Measurements from ENCODE around the gene KCNK6.
"Not testable (repeated sequence)": the region's sequence is repeated elsewhere in the genome, so short reads cannot be mapped to it uniquely, and the experiment has no call there.

KCNK6 gene

DNA sequence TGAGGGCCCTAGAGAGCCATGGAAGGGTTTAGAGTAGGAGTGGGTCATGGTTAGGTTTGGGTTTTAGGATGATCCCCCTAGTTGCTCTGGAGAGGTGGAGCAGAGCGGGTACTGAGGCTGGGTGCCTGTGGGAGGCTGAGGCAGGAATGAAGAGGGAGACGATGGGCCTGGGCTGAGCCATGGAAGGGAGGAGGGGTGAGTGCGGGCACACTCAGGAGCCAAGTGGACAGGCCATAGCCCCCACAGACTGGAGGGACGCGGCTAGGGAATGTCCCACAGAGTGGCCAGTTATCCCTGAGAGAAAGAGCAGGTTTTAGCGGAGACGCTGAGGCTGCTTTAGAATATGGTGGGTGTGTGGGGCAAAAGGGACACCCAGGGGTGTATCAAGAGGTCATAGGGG is 10.0 kb downstream of the KCNK6 start:
- ChIA-PET CTCF (no interaction called here), POLR2A (no interaction called here)
- TF ChIP-seq, protein P1, sequence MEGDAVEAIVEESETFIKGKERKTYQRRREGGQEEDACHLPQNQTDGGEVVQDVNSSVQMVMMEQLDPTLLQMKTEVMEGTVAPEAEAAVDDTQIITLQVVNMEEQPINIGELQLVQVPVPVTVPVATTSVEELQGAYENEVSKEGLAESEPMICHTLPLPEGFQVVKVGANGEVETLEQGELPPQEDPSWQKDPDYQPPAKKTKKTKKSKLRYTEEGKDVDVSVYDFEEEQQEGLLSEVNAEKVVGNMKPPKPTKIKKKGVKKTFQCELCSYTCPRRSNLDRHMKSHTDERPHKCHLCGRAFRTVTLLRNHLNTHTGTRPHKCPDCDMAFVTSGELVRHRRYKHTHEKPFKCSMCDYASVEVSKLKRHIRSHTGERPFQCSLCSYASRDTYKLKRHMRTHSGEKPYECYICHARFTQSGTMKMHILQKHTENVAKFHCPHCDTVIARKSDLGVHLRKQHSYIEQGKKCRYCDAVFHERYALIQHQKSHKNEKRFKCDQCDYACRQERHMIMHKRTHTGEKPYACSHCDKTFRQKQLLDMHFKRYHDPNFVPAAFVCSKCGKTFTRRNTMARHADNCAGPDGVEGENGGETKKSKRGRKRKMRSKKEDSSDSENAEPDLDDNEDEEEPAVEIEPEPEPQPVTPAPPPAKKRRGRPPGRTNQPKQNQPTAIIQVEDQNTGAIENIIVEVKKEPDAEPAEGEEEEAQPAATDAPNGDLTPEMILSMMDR (IDR thresholded peaks at IDR 0.05; ENCODE audit: control extremely low read depth, extremely low read depth, low read depth, missing control alignments) = no peak
- DNase-seq (ENCODE audit: extremely low spot score) = no peak

DNA sequence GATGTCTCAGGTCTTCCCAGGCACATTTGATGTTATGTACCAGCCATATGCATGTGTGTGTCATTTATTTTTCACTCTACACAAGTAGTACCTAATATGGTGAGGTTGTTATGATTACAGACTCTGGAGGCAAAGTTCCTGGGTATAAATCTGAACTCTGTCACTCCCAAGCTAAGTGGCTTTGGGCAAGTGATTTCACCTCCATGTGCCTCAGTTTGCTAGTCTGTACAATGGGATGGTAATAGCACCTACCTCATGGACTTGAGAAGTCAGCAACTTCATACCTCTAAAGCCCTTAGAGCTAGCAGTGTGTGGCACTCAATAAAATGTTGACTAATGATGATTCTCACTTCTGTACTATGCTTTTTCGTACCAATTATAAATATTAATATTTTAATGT is 12.1 kb downstream of the KCNK6 start:
- POLR2A ChIA-PET = interaction anchor here (0.7 kb wide), 1 partner anchor 87 kb away, joined by 3 read pairs; no protein-coding TSS in a partner anchor
- TF ChIP-seq, protein P1 (IDR thresholded peaks at IDR 0.05; ENCODE audit: control extremely low read depth, extremely low read depth, low read depth, missing control alignments) = no peak
- no peak for DNase-seq (ENCODE audit: extremely low spot score)
- CTCF ChIA-PET = interaction anchor here (0.9 to 1.9 kb wide), 5 partner anchors 12 to 434 kb away, joined by 3 to 8 read pairs (median 6); partner anchors contain the start of gene KCNK6

GRCh38 chr19:38333245-38333644 is 13.6 kb downstream of the KCNK6 start:
- CTCF ChIA-PET = interaction anchor here (1.0 to 1.9 kb wide), 7 partner anchors 41 to 435 kb away, joined by 3 to 9 read pairs (median 6); partner anchors contain the start of gene PSMD8
- TF ChIP-seq, protein P1 (IDR thresholded peaks at IDR 0.05; ENCODE audit: control extremely low read depth, extremely low read depth, low read depth, missing control alignments) = no peak
- no peak for DNase-seq (ENCODE audit: extremely low spot score)
- POLR2A ChIA-PET = no interaction called here

GRCh38 chr19:38335949-38336637 is 16.4 kb downstream of the KCNK6 start:
- ChIA-PET POLR2A (interaction anchor here (0.5 to 0.9 kb wide), 5 partner anchors 38 to 501 kb away, joined by 3 to 7 read pairs (median 5); partner anchors contain the start of gene PSMD8), CTCF (interaction anchor here (0.5 to 2.8 kb wide), 23 partner anchors 9 to 434 kb away, joined by 3 to 28 read pairs (median 4); partner anchors contain the start of genes GGN and PSMD8)
- peak; percentile 94 for DNase-seq (ENCODE audit: extremely low spot score)
- TF ChIP-seq, protein P1 (IDR thresholded peaks at IDR 0.05; ENCODE audit: control extremely low read depth, extremely low read depth, low read depth, missing control alignments) = no peak

DNA sequence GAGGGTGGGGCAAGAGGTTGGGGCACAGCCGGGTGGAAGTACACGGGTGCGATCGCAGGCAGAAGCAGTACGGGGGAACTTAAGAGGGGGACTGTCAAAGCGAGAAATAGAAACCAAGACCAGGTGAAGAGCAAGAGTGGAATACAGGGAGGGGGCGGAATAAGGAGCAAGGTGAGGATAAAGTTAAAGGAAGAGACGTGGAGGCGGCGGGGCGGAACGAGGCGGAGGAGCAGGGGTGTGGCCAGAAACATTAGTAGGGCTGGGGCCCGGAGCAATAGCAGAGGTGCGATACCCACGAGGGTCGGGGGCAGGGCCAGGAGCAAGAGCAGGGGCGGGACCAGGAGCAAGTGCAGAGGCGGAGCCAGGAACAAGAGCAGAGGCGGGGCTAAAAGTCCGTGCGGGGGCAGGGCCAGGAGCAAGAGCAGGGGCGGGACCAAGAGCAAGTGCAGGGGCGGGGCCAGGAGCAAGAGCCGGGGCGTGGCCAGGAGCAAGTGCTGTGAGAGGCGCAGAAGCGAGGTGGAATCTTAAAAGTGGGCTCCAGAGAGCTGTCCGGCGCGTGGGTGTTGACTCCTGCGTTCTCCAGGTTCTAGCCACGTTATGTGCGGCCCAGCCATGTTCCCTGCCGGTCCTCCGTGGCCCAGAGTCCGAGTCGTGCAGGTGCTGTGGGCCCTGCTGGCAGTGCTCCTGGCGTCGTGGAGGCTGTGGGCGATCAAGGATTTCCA is 17.2 kb downstream of the KCNK6 start:
- POLR2A ChIA-PET = interaction anchor here (0.5 to 0.8 kb wide), 3 partner anchors 36 to 500 kb away, joined by 4 to 7 read pairs (median 5); no protein-coding TSS in a partner anchor
- CTCF ChIA-PET = interaction anchor here (0.9 to 2.8 kb wide), 10 partner anchors 18 to 434 kb away, joined by 3 to 28 read pairs (median 4); partner anchors contain the start of genes GGN and PSMD8
- TF ChIP-seq, protein P1 (IDR thresholded peaks at IDR 0.05; ENCODE audit: control extremely low read depth, extremely low read depth, low read depth, missing control alignments) = no peak
- peak; percentile 95 for DNase-seq (ENCODE audit: extremely low spot score)

DNA sequence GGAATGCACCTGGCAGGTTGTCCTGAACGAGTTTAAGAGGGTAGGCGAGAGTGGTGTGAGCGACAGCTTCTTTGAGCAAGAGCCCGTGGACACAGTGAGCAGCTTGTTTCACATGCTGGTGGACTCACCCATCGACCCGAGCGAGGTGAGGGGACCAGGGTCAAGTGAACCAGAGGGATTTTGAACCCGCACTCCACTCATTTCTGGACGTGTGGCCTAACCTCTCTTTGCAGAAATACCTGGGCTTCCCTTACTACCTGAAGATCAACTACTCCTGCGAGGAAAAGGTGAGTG is 17.7 kb downstream of the KCNK6 start:
- TF ChIP-seq, protein P1 (IDR thresholded peaks at IDR 0.05; ENCODE audit: control extremely low read depth, extremely low read depth, low read depth, missing control alignments) = no peak
- DNase-seq (ENCODE audit: extremely low spot score) = no peak
- ChIA-PET CTCF (interaction anchor here (1.9 kb wide), 1 partner anchor 435 kb away, joined by 17 read pairs; no protein-coding TSS in a partner anchor), POLR2A (interaction anchor here (0.5 to 0.6 kb wide), 2 partner anchors 36 to 432 kb away, joined by 4 to 7 read pairs; no protein-coding TSS in a partner anchor)

DNA sequence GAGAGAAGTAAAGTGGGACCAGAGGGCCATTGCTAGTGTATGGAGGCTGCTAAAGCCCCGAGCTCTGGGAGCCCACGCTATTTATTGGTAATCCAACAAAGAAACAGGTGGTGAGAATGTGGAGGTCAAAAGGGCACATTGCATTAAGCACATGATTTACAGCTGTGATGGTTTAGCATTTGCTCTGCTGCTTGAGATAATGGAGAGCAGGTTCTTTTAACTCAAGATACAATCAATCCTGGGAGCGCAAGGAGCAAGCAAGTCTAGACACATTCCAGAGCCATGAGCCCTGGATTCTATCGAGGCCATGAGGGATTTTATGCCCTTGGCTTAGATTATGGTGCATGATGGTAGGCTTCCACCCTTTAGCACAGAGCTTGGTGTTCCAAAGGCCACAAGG is 19.4 kb downstream of the KCNK6 start:
- CTCF ChIA-PET = interaction anchor here (1.5 to 1.8 kb wide), 3 partner anchors 14 to 64 kb away, joined by 3 to 9 read pairs (median 4); partner anchors contain the start of genes FAM98C and PSMD8
- DNase-seq (ENCODE audit: extremely low spot score); POLR2A ChIA-PET: not testable (repeated sequence)
